Mesenchymal stem cell (in vitro differentiated cells and primary cell): ENCODE data around the gene CCDC13.

Experiments
- DNase-seq: peaks from one replicate; pipeline ENCODE4 v3.0.0-alpha.2; 2013
- H2AFZ ChIP-seq: one replicate; pipeline ENCODE4 v1.6.1; 2013; ENCODE audit warnings: low read depth, mild to moderate bottlenecking, control low read depth, inconsistent platforms, low read length, moderate library complexity
- H2AK5ac ChIP-seq: 2 replicates; pipeline ENCODE4 v1.6.1; 2013; ENCODE audit warnings: low read length, moderate library complexity, mild to moderate bottlenecking, inconsistent platforms; ENCODE audit not compliant: severe bottlenecking
- H2BK120ac ChIP-seq: one replicate; pipeline ENCODE4 v1.6.1; 2013; ENCODE audit warnings: low read depth, mild to moderate bottlenecking, inconsistent platforms, low read length, moderate library complexity
- H2BK12ac ChIP-seq, 2 experiments: one replicate each; pipeline ENCODE4 v1.6.1; 2013; ENCODE audit warnings: inconsistent platforms in 2 of 2, low read length in 2 of 2, mild to moderate bottlenecking in 2 of 2, moderate library complexity in 2 of 2, control low read depth in 1 of 2
- H2BK15ac ChIP-seq: one replicate; pipeline ENCODE4 v1.6.1; 2013; ENCODE audit warnings: mild to moderate bottlenecking, low read depth, inconsistent platforms; ENCODE audit not compliant: poor library complexity, severe bottlenecking
- H2BK5ac ChIP-seq: 2 replicates; pipeline ENCODE4 v1.6.1; 2013; ENCODE audit warnings: low read depth, mild to moderate bottlenecking, low read length, control low read depth, inconsistent platforms; ENCODE audit not compliant: poor library complexity, severe bottlenecking
- H3K14ac ChIP-seq, 2 experiments: one replicate each; pipeline ENCODE4 v1.6.1; 2013; ENCODE audit warnings: inconsistent platforms in 2 of 2, low read length in 2 of 2, control low read depth in 1 of 2, mild to moderate bottlenecking in 1 of 2, moderate library complexity in 1 of 2
- H3K18ac ChIP-seq, 2 experiments: one replicate each; pipeline ENCODE4 v1.6.1; 2013; ENCODE audit warnings: inconsistent platforms in 2 of 2, low read length in 2 of 2, control low read depth in 1 of 2, low read depth in 1 of 2, mild to moderate bottlenecking in 1 of 2
- H3K23ac ChIP-seq, 2 experiments: one replicate each; pipeline ENCODE4 v1.6.1; 2013; ENCODE audit warnings: inconsistent platforms in 2 of 2, low read length in 2 of 2, mild to moderate bottlenecking in 2 of 2, moderate library complexity in 2 of 2, control low read depth in 1 of 2
- H3K27ac ChIP-seq: 2 replicates; pipeline ENCODE4 v1.5.1; 2013; ENCODE audit warnings: mild to moderate bottlenecking, moderate library complexity, low read length, control low read depth, inconsistent platforms; ENCODE audit not compliant: poor library complexity, severe bottlenecking
- H3K27me3 ChIP-seq, 2 experiments: 2 replicates each; pipeline versions ENCODE4 v1.6.1 to v1.7.0; 2013; ENCODE audit warnings: low read length in 2 of 2, mild to moderate bottlenecking in 2 of 2, moderate library complexity in 2 of 2, control low read depth in 1 of 2, inconsistent platforms in 1 of 2; ENCODE audit not compliant: control insufficient read depth in 1 of 2, insufficient read depth in 1 of 2
- H3K36me3 ChIP-seq, 2 experiments: 2 replicates each; pipeline versions ENCODE4 v1.6.1 to v1.7.0; 2013; ENCODE audit warnings: low read length in 2 of 2, control low read depth in 1 of 2, inconsistent platforms in 1 of 2, low read depth in 1 of 2, mild to moderate bottlenecking in 1 of 2; ENCODE audit not compliant: insufficient read depth in 2 of 2, control insufficient read depth in 1 of 2
- H3K4ac ChIP-seq, 2 experiments: one replicate each; pipeline ENCODE4 v1.6.1; 2013; ENCODE audit warnings: inconsistent platforms in 2 of 2, low read length in 2 of 2, mild to moderate bottlenecking in 2 of 2, moderate library complexity in 2 of 2, control low read depth in 1 of 2, low read depth in 1 of 2
- H3K4me1 ChIP-seq: 2 replicates; pipeline ENCODE4 v1.6.1; 2013; ENCODE audit warnings: low read depth, low read length, control low read depth; ENCODE audit not compliant: control insufficient read depth, insufficient read depth
- H3K4me2 ChIP-seq: 2 replicates; pipeline ENCODE4 v1.6.1; 2013; ENCODE audit warnings: low read length, mild to moderate bottlenecking, inconsistent platforms; ENCODE audit not compliant: poor library complexity, severe bottlenecking
- H3K4me3 ChIP-seq, 2 experiments: 2 replicates each; pipeline versions ENCODE4 v1.5.1 to v1.7.0; 2013; ENCODE audit warnings: low read length in 2 of 2, mild to moderate bottlenecking in 2 of 2, control low read depth in 1 of 2, low read depth in 1 of 2; ENCODE audit not compliant: insufficient read depth in 1 of 2
- H3K79me1 ChIP-seq: replicated peaks from 2 replicates; pipeline ENCODE4 v1.6.1; 2013; ENCODE audit warnings: mild to moderate bottlenecking, control low read depth, low read length, inconsistent platforms; ENCODE audit not compliant: poor library complexity, severe bottlenecking
- H3K9ac ChIP-seq: 2 replicates; pipeline ENCODE4 v1.7.0; 2013; ENCODE audit warnings: mild to moderate bottlenecking, low read length, moderate library complexity
- H3K9me3 ChIP-seq: 2 replicates; pipeline ENCODE4 v1.7.0; 2013; ENCODE audit warnings: mild to moderate bottlenecking, low read length; ENCODE audit not compliant: control insufficient read depth
- H4K8ac ChIP-seq: one replicate; pipeline ENCODE4 v1.6.1; 2013; ENCODE audit warnings: inconsistent platforms, mild to moderate bottlenecking, low read length, moderate library complexity
- H4K91ac ChIP-seq: one replicate; pipeline ENCODE4 v1.6.1; 2013; ENCODE audit warnings: mild to moderate bottlenecking, low read length, inconsistent platforms
- WGBS: methylation state at CpG from one replicate; pipeline ENCODE4 v1.1.7; 2013; ENCODE audit warnings: mixed read lengths; 5-methylcytosine and 5-hydroxymethylcytosine counted together

CCDC13 gene

DNA sequence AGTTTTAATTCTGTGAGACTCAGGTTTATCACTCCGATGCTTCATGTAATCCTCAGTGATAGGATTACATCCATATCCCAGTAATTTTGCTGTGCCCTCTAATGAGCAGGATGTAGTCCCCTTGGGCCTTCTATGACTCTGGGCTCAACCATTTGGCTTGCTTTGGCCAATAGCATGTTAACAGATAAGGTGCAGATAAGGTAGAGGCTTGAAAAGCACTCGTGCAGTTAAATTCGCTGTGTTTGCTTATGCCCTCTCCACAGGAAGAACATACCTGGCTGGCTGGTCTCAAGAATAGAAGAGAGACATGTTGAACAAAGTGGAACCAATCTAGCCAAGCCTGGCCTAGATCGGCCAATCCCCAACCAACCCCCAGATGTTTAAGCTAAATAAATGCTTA, 20.1 kb downstream of the CCDC13 start:
- Histone ChIP-seq H3K4ac (no peak overlapping the region), H3K36me3 (peaks cover 0 to 3% of the 10 kb centered on the region in 2 experiments), H2AFZ (no peak overlapping the region), H3K18ac (no peak overlapping the region), H3K4me1 (no peaks in the 10 kb centered on the region), H2BK120ac (no peak overlapping the region), H3K9ac (no peak overlapping the region), H3K27ac (no peak overlapping the region), H2BK5ac (no peak overlapping the region), H3K79me1 (no peaks in the 10 kb centered on the region), H3K4me2 (no peak overlapping the region), H2BK15ac (no peak overlapping the region), H3K9me3 (no peaks in the 10 kb centered on the region), H4K91ac (no peak overlapping the region), H3K4me3 (no peak overlapping the region), H2AK5ac (no peak overlapping the region), H4K8ac (no peak overlapping the region), H2BK12ac (no peak overlapping the region), H3K23ac (no peak overlapping the region), H3K14ac (no peak overlapping the region), H3K27me3 (peaks cover 0 to 17% of the 10 kb centered on the region in 2 experiments)
- WGBS: 81% methylated on average over 3 of the region's 4 CpGs
- DNase-seq: no peak

- no peak overlapping the region for H3K18ac ChIP-seq
- no peak overlapping the region for H4K8ac ChIP-seq
- no peak overlapping the region for H3K4me2 ChIP-seq
- H2BK120ac ChIP-seq: no peak overlapping the region
- H3K9ac ChIP-seq: no peak overlapping the region
- no peak overlapping the region for H2AK5ac ChIP-seq
- H3K79me1 ChIP-seq: no peaks in the 10 kb centered on the region
- no peak overlapping the region for H2BK15ac ChIP-seq
- H2BK12ac ChIP-seq: no peak overlapping the region
- H3K23ac ChIP-seq: no peak overlapping the region
- no peak overlapping the region for H4K91ac ChIP-seq
- no peak overlapping the region for H3K14ac ChIP-seq
- no peak overlapping the region for H3K27ac ChIP-seq
- H2BK5ac ChIP-seq: no peak overlapping the region
- H3K4me3 ChIP-seq: no peak overlapping the region
- 97% methylated on average over 9 of the region's 9 CpGs for WGBS
- DNase-seq: no peak
- no peak overlapping the region for H2AFZ ChIP-seq
- H3K36me3 ChIP-seq: peaks cover 0 to 3% of the 10 kb centered on the region in 2 experiments
- no peak overlapping the region for H3K4ac ChIP-seq
- no peaks in the 10 kb centered on the region for H3K9me3 ChIP-seq
- H3K4me1 ChIP-seq: no peaks in the 10 kb centered on the region
- H3K27me3 ChIP-seq: peaks cover 0 to 16% of the 10 kb centered on the region in 2 experiments
Measured at GRCh38 chr3:42752441-42752840, 20.6 kb downstream of the CCDC13 start.

DNA sequence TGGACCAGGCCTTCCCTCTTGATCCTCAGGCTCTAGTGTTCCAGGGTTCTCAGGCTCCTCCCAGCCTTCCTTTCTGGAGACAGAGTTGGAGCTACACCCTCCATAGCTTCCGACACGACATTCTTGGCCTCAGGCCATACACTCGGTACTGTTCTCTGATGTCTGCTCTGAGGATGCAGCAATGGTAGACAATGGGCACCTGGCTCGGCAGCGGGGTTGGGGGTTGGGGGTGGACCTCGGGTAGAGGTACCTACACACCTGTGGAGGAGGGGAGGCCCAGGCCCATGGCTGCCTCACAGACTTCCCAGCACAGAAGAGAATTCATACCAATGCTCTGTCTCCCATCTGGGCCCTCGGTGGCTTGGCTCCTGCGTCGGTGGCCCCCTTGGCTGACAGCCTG, 21.4 kb downstream of the CCDC13 start:
- H3K4me3 ChIP-seq: no peak overlapping the region
- H4K91ac ChIP-seq: no peak overlapping the region
- no peaks in the 10 kb centered on the region for H3K4me1 ChIP-seq
- no peak overlapping the region for H2BK120ac ChIP-seq
- H3K4ac ChIP-seq: no peak overlapping the region
- no peak overlapping the region for H3K9ac ChIP-seq
- H3K27me3 ChIP-seq: peaks cover 0 to 12% of the 10 kb centered on the region in 2 experiments
- no peak overlapping the region for H2BK5ac ChIP-seq
- H3K79me1 ChIP-seq: no peaks in the 10 kb centered on the region
- no peak overlapping the region for H2BK15ac ChIP-seq
- no peak overlapping the region for H3K4me2 ChIP-seq
- no peak overlapping the region for H3K18ac ChIP-seq
- H3K9me3 ChIP-seq: no peaks in the 10 kb centered on the region
- no peak overlapping the region for H2AK5ac ChIP-seq
- H3K36me3 ChIP-seq: peaks cover 0 to 3% of the 10 kb centered on the region in 2 experiments
- H3K23ac ChIP-seq: no peak overlapping the region
- H3K27ac ChIP-seq: no peak overlapping the region
- 97% methylated on average over 9 of the region's 9 CpGs for WGBS
- no peak overlapping the region for H3K14ac ChIP-seq
- no peak overlapping the region for H2AFZ ChIP-seq
- H4K8ac ChIP-seq: no peak overlapping the region
- no peak for DNase-seq
- H2BK12ac ChIP-seq: no peak overlapping the region

DNA sequence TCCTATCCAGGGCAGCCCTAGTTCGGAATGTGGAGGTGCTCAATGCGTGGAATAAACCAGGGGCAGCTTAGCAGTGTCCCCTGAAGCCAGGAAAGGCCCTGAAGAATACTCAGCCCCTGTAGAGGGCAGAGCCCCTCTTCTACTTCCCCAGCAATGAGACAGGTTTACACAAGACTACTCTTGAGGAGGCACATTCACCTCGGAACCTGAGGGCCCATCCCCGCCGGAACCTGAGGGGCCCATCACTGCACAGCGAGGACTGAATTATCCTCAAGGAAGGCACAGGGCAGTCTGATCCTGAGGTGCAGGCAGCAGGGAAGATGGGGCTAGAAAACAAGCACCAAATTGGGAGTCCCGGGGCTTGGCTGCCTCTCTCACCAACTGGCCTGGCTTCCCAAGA, 22.2 kb downstream of the CCDC13 start:
- no peak overlapping the region for H3K4me2 ChIP-seq
- H2AFZ ChIP-seq: no peak overlapping the region
- WGBS: 93% methylated on average over 7 of the region's 7 CpGs
- no peak overlapping the region for H3K9ac ChIP-seq
- H3K4ac ChIP-seq: no peak overlapping the region
- no peak overlapping the region for H3K23ac ChIP-seq
- H3K27me3 ChIP-seq: peaks cover 0 to 16% of the 10 kb centered on the region in 2 experiments
- H3K79me1 ChIP-seq: no peaks in the 10 kb centered on the region
- H4K8ac ChIP-seq: no peak overlapping the region
- no peak overlapping the region for H4K91ac ChIP-seq
- H2BK5ac ChIP-seq: no peak overlapping the region
- H3K14ac ChIP-seq: no peak overlapping the region
- H2BK12ac ChIP-seq: no peak overlapping the region
- DNase-seq: no peak
- H3K9me3 ChIP-seq: no peaks in the 10 kb centered on the region
- no peak overlapping the region for H2AK5ac ChIP-seq
- H3K4me1 ChIP-seq: no peaks in the 10 kb centered on the region
- no peak overlapping the region for H3K18ac ChIP-seq
- no peak overlapping the region for H2BK120ac ChIP-seq
- peaks cover 0 to 3% of the 10 kb centered on the region in 2 experiments for H3K36me3 ChIP-seq
- no peak overlapping the region for H3K4me3 ChIP-seq
- no peak overlapping the region for H2BK15ac ChIP-seq
- no peak overlapping the region for H3K27ac ChIP-seq
